ENCODE measurements around the gene CYB561D2.
"Not testable (repeated sequence)": the region's sequence is repeated elsewhere in the genome, so short reads cannot be mapped to it uniquely, and the experiment has no call there.

CYB561D2 gene

DNA sequence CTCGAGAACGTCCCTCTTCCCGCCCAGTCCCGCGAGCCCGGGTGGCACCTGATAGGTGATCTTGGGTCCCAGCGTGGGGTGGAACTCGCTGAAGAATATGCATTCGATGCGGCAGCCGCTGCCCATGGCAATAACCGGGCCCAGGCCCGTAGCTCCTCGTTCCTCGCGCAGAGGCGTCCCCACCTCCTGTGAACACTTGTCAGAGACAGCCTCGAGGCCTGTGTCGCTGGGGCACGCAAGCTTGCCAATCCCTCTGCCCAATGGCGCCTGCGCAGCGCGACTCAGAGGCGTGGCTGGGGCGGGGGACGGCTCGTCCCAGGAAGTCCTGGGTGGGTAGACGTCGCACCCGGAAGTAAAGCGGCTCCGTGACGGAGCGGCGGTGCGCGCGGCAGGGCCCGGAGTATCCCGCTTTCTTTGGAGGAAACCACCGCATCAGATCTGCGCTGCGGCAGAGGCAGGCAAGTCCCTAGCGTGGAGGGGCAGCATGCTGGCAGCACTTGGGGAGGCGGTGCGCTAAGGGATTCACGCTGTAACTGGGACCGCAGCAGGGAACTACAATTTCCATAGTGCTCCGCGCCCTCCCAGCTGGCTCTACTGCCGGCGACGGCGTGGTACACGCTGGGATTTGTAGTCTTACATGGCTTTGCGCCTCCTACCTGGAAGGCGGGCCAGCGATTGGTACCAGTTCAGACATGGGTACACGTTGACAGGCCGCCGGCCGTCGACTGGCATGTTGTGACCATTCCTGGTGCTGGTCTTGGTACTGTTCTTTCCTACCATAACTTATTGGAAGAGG lies at the start of gene CYB561D2, which contains the start of gene NPRL2:
TSS of gene CYB561D2 (plus strand) at position 336 of the 796 bp plus-strand sequence. CDS start 572 bp downstream, outside the sequence.
TSS of gene NPRL2 (minus strand) at position 249 of the 796 bp plus-strand sequence. CDS start at position 126, 123 bp downstream.
- DNase-seq (ENCODE audit: low spot score): peak; percentile 94

DNA sequence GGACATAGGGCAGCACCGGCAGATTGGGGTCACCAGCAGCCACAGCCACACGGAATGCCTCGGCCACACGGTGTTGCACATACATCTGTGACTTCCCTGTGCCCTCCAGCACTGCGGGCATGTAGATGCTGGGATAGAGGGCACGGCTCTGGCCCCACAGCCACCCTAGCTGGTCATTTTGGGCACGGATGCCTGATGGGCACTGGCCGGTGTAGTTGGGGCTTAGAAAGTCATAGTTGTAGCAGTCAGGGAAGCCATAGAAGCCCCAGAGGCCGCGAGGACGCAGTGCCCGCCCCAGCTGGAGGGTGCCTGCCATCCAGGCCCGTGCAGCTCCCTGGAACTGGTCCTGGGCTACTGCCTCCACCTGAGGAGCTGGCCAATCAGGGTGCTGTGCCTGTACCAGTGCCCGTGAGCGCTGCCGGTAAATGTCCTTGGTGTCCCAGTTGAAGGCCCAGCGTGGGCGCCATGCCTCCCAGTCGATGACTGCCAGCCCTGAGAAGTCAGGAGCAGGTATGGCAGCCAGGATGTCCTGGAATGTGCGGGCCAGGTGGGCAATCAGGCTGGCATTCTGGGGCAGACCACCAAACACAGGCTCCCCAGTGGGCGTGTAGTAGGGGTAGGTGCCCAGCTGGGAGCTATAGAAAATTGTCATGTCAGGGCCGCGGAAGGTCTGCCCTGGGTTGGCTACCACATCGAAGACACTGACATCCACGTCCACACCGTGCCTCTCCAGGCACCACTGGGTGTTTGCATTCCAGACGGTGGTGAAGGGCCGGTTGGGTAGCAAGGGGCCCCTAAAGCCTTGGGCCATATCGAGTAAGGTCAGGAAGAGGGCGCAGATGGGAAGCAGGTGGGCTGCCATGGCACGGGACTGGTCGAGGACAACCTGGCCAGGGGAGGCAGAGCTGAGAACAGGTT lies 48.3 kb upstream of the CYB561D2 start:
- no peak for DNase-seq (ENCODE audit: low spot score)

GRCh38 chr3:50303013-50303815 lies 47.4 kb upstream of the CYB561D2 start, which contains the start of gene HYAL1:
Gene HYAL1, minus strand, starts transcription at chr3:50303574. Its CDS starts 618 bp downstream, at chr3:50302956.
- peak; percentile 87 for DNase-seq (ENCODE audit: low spot score)

DNA sequence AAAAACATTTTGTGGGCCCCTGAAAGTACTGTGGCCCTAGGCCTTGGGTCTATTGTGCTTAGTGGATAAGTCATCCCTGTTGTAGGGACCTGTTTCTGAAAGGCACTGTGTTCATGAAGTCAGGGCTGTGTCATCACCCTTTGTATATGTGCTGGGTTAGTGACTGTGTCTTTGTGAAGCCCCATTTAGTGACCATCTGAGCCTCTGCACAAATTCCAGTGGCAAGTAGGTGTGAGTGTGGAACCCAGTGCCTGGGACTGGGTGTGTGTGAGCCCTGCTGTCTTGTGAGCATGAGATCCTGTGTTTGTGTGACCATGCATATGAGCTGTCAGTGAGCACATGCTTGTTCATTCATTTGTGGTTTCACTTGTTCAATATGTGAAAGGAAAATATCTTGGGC lies 46.1 kb upstream of the CYB561D2 start:
- DNase-seq (ENCODE audit: low spot score): no peak

GRCh38 chr3:50312041-50312440 lies 38.6 kb upstream of the CYB561D2 start:
- DNase-seq (ENCODE audit: low spot score): not testable (repeated sequence)

- no peak for DNase-seq (ENCODE audit: low spot score)
Measured at GRCh38 chr3:50314342-50314741, 36.3 kb upstream of the CYB561D2 start.

GRCh38 chr3:50314816-50315215 lies 35.8 kb upstream of the CYB561D2 start:
- DNase-seq (ENCODE audit: low spot score): no peak

- peak; percentile 54 for DNase-seq (ENCODE audit: low spot score)
Measured at GRCh38 chr3:50316657-50317242, 33.9 kb upstream of the CYB561D2 start.

- DNase-seq (ENCODE audit: low spot score): peak; percentile 17
Measured at GRCh38 chr3:50317300-50317699, 33.4 kb upstream of the CYB561D2 start.

DNA sequence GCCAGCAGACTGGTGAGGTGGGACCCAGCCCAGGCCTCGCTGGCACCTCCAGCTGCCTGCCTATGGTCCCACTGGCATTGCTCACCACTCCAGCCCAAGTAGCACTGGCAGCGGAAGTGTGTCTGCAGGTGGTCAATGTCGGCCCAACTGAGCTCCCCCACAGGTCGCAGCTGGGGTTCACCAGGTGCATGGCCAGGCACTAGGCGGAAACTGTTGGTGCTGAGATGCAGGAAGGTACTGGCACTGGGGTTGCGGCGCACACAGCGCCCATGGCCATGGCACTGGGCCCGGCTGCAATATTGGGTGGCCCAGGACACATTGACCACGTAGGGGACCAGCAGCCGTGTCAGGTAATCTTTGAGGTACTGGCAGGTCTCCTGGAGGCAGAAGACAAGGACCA lies 32.5 kb upstream of the CYB561D2 start:
- DNase-seq (ENCODE audit: low spot score): no peak

- no peak for DNase-seq (ENCODE audit: low spot score)
Measured at GRCh38 chr3:50318615-50319014, 32.0 kb upstream of the CYB561D2 start.

DNA sequence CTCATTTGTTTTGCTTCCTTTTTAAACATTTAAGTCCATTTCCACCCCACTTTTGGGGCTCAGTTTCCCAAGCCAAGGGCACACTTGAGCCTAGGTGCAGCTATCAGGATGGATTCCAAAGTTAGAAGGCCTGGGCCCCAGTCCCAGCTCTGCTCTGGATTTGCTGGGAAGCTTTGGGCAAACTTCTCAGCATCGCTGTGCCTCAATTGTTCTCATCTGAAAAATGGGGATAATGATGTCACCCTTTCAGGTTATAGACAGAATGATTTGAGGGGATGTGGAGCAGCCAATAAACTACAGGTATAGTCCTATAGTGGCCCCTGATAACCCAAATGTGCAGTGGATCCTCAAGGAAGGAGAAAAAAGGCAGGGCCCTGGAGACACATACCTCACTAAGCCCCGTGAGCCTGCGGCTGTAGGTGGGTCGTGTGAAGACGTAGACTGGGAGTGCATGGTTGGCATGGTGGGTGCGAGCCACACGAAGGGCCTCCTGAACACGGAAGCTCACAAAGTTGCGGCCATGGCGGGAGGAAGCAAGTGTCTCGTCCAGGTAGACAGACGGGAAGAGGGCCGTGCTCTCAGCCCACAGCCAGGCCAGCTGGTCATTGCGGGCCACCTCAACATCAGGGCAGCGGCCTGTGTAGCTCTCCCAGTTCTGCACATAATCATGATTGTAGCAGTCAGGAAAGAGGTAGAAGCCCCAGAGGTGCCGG lies 31.3 kb upstream of the CYB561D2 start:
- DNase-seq (ENCODE audit: low spot score): no peak

GRCh38 chr3:50319894-50320625 lies 30.6 kb upstream of the CYB561D2 start:
- no peak for DNase-seq (ENCODE audit: low spot score)

DNA sequence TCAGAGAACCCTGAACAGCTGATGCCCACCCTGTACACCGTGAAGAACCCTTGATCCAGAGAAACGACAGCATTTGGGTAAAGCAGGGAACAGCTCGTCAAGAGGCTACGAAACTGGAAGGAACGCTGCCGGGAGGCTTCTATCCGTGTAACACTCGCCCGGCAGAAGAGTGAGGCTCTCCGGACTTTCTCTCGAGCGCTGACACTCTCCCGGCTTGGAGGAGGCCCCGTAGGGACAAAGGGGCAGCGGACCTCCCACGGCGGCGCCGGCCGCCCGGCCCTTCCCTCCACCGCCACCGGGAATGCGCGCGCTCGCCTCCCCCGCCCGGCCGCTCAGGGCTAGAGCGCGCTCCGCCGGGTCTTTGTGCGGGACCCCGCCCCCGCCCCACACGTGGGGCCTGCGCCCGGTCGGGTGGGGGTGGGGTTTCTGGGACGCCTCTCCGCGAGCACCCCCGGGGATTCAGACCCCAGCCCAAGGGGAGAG lies 29.8 kb upstream of the CYB561D2 start:
- peak; percentile 92 for DNase-seq (ENCODE audit: low spot score)

DNA sequence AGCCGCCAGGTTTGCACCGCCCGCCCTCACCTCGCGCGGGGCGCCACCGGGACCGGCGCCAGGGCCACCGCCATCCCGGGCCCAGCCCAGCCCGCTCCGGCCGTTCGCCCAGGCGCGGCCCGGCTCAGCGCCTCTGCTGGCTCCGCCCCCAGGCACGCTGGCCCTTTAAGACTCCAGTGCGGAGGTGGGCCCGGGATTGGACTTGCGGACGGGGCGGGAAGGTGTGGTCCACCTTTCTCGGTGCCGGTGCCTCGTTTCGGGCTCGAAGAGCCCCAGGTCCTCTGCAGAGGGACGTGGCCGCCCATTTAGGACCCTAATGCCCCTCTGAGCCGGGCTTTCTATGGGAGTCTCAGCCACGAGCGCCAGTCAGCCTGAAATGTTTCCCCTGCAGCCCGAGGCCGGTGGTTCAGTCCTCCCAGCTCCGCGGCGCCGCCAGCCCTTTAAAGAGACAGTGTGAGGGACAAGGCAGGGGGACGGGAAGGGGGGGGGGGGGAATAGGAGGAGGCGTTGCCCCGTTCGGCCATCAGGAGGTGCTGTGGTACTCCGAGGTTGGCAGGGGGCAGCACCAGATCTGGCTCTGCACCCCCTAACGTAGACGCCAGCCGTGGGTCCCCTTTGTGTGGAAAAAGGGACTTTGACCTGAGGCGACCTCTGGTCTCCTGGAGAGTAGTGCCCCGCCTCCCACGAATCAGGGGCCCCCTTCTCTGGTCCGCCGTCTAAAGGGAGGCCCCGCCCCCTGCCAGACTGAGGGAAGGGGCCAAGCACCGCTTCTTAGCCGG lies 29.1 kb upstream of the CYB561D2 start:
- DNase-seq (ENCODE audit: low spot score): peak; percentile 87

- DNase-seq (ENCODE audit: low spot score): no peak
Measured at GRCh38 chr3:50322115-50322385, 28.6 kb upstream of the CYB561D2 start.

DNA sequence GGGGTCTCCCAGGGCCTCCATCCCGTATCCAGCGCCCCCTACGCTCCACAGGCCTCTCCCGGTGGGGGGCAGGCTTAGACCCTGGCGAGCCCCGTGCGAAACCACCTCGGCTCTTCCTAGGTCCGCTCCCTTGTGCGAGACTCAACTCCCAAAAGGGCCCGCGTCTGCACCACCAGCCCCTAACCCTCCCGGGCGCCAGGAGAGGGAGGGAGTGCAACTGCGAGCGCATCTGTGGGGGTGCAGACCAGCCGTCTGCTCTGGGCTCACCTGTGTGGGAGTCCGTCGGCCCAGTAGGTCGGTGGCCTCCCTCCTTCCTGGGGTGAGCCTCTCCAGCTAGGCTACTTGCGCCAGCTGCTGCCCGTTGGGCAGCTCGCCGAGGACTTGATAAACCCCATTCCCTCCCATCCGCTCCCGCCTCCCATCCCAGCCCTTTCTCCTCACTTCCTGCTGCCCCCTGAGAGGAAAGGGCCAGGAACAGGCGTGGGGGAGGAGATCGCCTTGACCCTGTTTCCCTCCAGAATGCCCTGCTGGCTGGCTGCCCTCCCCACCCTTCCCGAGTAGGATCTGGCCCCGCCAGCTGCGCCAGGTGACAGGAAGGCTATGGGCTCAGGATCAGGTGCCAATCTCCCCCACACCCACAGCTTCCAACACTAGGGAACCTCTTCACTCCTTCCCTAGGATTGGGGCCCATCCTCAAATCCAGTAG lies 28.1 kb upstream of the CYB561D2 start, which contains the start of gene HYAL2:
TSS of gene HYAL2 (minus strand) at position 360 of the 706 bp plus-strand sequence. CDS start 2,256 bp downstream, outside the sequence.
- no peak for DNase-seq (ENCODE audit: low spot score)

DNA sequence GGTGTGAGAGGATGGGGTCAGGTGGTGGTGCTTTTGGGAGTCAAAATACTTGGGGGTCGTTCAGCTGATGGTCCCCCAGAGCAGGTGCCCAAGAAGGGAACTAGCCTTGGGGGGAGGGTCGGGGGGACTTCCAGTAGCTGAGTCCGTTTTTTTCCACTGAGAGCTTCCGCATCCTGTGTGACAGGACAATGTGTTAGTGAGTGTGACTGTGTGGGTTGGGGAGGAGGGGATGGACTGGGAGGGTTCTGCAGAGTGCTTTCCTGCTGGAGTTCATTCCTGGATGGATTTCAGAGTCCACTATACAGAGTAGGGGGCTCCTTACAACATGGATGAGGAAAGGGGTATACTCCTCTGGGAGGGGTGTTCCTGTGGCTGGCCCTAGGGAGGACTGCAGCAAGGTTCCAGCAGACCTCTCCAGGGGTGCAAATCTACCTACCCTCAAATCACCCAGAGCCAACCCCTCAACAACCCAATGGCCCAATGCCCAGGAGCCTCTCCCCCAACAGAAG lies 27.5 kb upstream of the CYB561D2 start:
- no peak for DNase-seq (ENCODE audit: low spot score)
